SK-N-SH (cell line): ENCODE data around the gene GPATCH11.

ENCODE experiments used
- ELF1 ChIP-seq: IDR thresholded peaks from 2 replicates; pipeline ENCODE4 v1.4.0; 2012
- FOXM1 ChIP-seq: IDR thresholded peaks from 2 replicates; pipeline ENCODE4 v1.4.0; 2012; ENCODE audit warnings: low read depth, mild to moderate bottlenecking
- MEF2A ChIP-seq: IDR thresholded peaks from 2 replicates; pipeline ENCODE4 v1.4.0; 2012; ENCODE audit warnings: low read depth, borderline replicate concordance
- NFIC ChIP-seq: IDR thresholded peaks from 2 replicates; pipeline ENCODE4 v1.4.0; 2012; ENCODE audit warnings: borderline replicate concordance
- POLR2AphosphoS5 ChIP-seq: IDR thresholded peaks from 2 replicates; pipeline ENCODE4 v1.6.1; 2012; ENCODE audit warnings: low read depth, low read length
- RAD21 ChIP-seq: IDR thresholded peaks from 2 replicates; pipeline ENCODE4 v1.6.1; 2012; ENCODE audit warnings: mild to moderate bottlenecking, low read length
- SIN3A ChIP-seq: IDR thresholded peaks from 2 replicates; pipeline ENCODE4 v1.6.1; 2012; ENCODE audit warnings: low read depth, mild to moderate bottlenecking, low read length, moderate library complexity, borderline replicate concordance
- TAF1 ChIP-seq: IDR thresholded peaks from 2 replicates; pipeline ENCODE4 v1.6.1; 2012; ENCODE audit warnings: low read depth, mild to moderate bottlenecking, low read length, moderate library complexity, borderline replicate concordance
- YY1 ChIP-seq: IDR thresholded peaks from 2 replicates; pipeline ENCODE4 v1.4.0; 2012; ENCODE audit warnings: low read depth, mild to moderate bottlenecking
- TF ChIP-seq, protein P1 (sequence below): IDR thresholded peaks from 2 replicates; pipeline ENCODE4 v1.4.0; 2012; ENCODE audit warnings: low read depth
- TF ChIP-seq, protein P2 (sequence below): fragments of 200-600 bp; sonication (generic); IDR thresholded peaks from 2 replicates; pipeline ENCODE4 v1.6.1; 2017; ENCODE audit warnings: antibody characterized with exemption, mild to moderate bottlenecking, moderate library complexity
- TF ChIP-seq, protein P3 (sequence below): fragments of 150-350 bp; IDR thresholded peaks from 2 replicates; pipeline ENCODE4 v1.6.1; 2017; ENCODE audit warnings: antibody characterized with exemption, low read length, low read depth, borderline replicate concordance

DNA sequence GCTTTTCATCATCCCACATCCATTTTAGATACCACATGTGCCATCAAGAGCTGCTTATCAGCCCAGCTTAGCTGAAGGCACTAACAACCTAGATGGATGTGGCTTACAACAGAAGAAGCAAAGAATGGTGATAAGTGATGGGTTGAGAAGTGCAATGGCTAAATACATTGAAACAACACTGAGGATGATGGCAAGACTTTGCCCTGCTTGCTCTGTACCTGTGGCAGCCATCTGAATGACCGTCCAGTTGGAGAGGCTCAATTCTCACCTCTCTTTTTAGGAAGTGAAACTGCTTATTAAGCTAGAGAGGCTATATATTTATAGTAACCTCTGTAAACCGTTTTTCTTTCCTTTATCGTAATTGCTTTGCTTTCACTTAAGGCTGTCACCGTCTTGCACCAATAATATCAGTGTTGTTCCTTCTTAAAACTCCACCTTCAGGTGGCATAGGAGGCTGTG, 5.7 kb downstream of the GPATCH11 start:
- TF ChIP-seq, protein P1, sequence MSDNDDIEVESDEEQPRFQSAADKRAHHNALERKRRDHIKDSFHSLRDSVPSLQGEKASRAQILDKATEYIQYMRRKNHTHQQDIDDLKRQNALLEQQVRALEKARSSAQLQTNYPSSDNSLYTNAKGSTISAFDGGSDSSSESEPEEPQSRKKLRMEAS = no peak
- TF ChIP-seq YY1 (no peak), SIN3A (no peak), RAD21 (no peak), TAF1 (no peak), POLR2AphosphoS5 (no peak), ELF1 (no peak), NFIC (no peak), MEF2A (no peak), FOXM1 (no peak)
- TF ChIP-seq, protein P2, sequence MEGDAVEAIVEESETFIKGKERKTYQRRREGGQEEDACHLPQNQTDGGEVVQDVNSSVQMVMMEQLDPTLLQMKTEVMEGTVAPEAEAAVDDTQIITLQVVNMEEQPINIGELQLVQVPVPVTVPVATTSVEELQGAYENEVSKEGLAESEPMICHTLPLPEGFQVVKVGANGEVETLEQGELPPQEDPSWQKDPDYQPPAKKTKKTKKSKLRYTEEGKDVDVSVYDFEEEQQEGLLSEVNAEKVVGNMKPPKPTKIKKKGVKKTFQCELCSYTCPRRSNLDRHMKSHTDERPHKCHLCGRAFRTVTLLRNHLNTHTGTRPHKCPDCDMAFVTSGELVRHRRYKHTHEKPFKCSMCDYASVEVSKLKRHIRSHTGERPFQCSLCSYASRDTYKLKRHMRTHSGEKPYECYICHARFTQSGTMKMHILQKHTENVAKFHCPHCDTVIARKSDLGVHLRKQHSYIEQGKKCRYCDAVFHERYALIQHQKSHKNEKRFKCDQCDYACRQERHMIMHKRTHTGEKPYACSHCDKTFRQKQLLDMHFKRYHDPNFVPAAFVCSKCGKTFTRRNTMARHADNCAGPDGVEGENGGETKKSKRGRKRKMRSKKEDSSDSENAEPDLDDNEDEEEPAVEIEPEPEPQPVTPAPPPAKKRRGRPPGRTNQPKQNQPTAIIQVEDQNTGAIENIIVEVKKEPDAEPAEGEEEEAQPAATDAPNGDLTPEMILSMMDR = no peak
- TF ChIP-seq, protein P3, sequence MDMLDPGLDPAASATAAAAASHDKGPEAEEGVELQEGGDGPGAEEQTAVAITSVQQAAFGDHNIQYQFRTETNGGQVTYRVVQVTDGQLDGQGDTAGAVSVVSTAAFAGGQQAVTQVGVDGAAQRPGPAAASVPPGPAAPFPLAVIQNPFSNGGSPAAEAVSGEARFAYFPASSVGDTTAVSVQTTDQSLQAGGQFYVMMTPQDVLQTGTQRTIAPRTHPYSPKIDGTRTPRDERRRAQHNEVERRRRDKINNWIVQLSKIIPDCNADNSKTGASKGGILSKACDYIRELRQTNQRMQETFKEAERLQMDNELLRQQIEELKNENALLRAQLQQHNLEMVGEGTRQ = no peak
